OCI-LY7 (cell line): Measurements from ENCODE around the gene DCDC2C. TPM values are rescaled to one million over a fixed set of nuclear protein-coding genes. Genes with fewer than 3 reads are reported as not detected.

Experiments
- BruUV-seq: library from RNA; stranded (reverse); fragments of 400-500 nt; replicated peaks from 2 replicates; lab custom pipeline; 2021; lab: Mats Ljungman, UMichigan
- CTCF ChIA-PET: fragments of 300-600 bp; sonication (Branson Sonifier 250); formaldehyde crosslinking; loops from one replicate; lab custom pipeline; 2022; ENCODE audit warnings: antibody characterized with exemption; ENCODE audit not compliant: unreplicated experiment; lab: Charles Lee
- POLR2A ChIA-PET: fragments of 300-600 bp; sonication (Branson Sonifier 250); formaldehyde crosslinking; loops from one replicate; lab custom pipeline; 2022; ENCODE audit warnings: antibody characterized with exemption; lab: Charles Lee
- DNase-seq: peaks from one replicate; pipeline ENCODE4 v3.0.0-alpha.2; 2015; ENCODE audit warnings: low spot score
- H2AFZ ChIP-seq: fragments of 200-600 bp; sonication (generic), shearing (Covaris generic); 2 replicates; pipeline ENCODE4 v1.6.1; 2014; ENCODE audit warnings: mild to moderate bottlenecking, antibody characterized with exemption, low read length, moderate library complexity
- H3K27ac ChIP-seq: fragments of 200-600 bp; sonication (generic); 2 replicates; pipeline ENCODE4 v1.5.1; 2014; ENCODE audit warnings: mixed run types, low read depth, mild to moderate bottlenecking, moderate library complexity, low read length, inconsistent platforms; ENCODE audit not compliant: poor library complexity, severe bottlenecking
- H3K36me3 ChIP-seq: fragments of 200-600 bp; sonication (generic); 2 replicates; pipeline ENCODE4 v1.6.1; 2014; ENCODE audit warnings: mild to moderate bottlenecking, antibody characterized with exemption, low read length, moderate library complexity, mixed read lengths; ENCODE audit not compliant: insufficient read depth
- H3K4me1 ChIP-seq: fragments of 200-600 bp; sonication (generic); 2 replicates; pipeline ENCODE4 v1.5.1; 2014; ENCODE audit warnings: mild to moderate bottlenecking, low read length; ENCODE audit not compliant: insufficient read depth, poor library complexity, severe bottlenecking
- H3K4me2 ChIP-seq: fragments of 200-600 bp; sonication (generic); 2 replicates; pipeline ENCODE4 v1.6.1; 2014; ENCODE audit warnings: mild to moderate bottlenecking, low read length
- H3K4me3 ChIP-seq: fragments of 200-600 bp; sonication (generic); 2 replicates; pipeline ENCODE4 v1.5.1; 2014; ENCODE audit warnings: mild to moderate bottlenecking, low read depth, low read length; ENCODE audit not compliant: poor library complexity, severe bottlenecking
- H3K79me2 ChIP-seq: fragments of 200-600 bp; sonication (generic); 2 replicates; pipeline ENCODE4 v1.6.1; 2016; ENCODE audit warnings: low read depth, mild to moderate bottlenecking, low read length, moderate library complexity, mixed read lengths; ENCODE audit not compliant: insufficient read depth
- H3K9me2 ChIP-seq: fragments of 200-600 bp; sonication (generic); 2 replicates; pipeline ENCODE4 v1.6.1; 2016; ENCODE audit warnings: mild to moderate bottlenecking, low read length, mixed read lengths; ENCODE audit not compliant: insufficient read depth
- H3K9me3 ChIP-seq: fragments of 200-600 bp; sonication (generic); 2 replicates; pipeline ENCODE4 v1.6.1; 2014; ENCODE audit warnings: mild to moderate bottlenecking, mixed run types, low read length, mixed read lengths
- H4K20me1 ChIP-seq: fragments of 200-600 bp; sonication (generic); 2 replicates; pipeline ENCODE4 v1.6.1; 2014; ENCODE audit warnings: mild to moderate bottlenecking, antibody characterized with exemption, low read length, moderate library complexity, mixed read lengths; ENCODE audit not compliant: insufficient read depth
- EZH2phosphoT487 ChIP-seq: fragments of 200-600 bp; sonication (generic); IDR thresholded peaks from 2 replicates; pipeline ENCODE4 v1.6.1; 2018; ENCODE audit warnings: low read depth, borderline replicate concordance, mild to moderate bottlenecking, mixed run types, antibody characterized with exemption, low read length, moderate library complexity, mixed read lengths
- intact Hi-C: fragments of 100-400 bp; cut with micrococcal nuclease; formaldehyde crosslinking; loops from one replicate; pipeline ENCODE4 v1.10.0; 2022; ENCODE audit not compliant: unreplicated experiment
- total RNA-seq, 2 experiments: library from RNA; depleted of rRNA in 1 of 2; stranded (reverse); fragments of >200 nt in 1 of 2; shearing (Covaris generic) in 1 of 2; gene quantifications; 2 replicates each; pipeline ENCODE4 v1.2.3, GENCODE V29; 2014 to 2022
- TF ChIP-seq, protein P1 (sequence below): fragments of 200-600 bp; sonication (generic); conservative IDR thresholded peaks from 2 replicates; pipeline ENCODE4 v1.5.1; 2014; ENCODE audit warnings: mild to moderate bottlenecking, antibody characterized with exemption, low read length, moderate library complexity, mixed read lengths

The DCDC2C gene
- total RNA-seq, 2 experiments from 2014 or later: not detected

GRCh38 chr2:3665886-3666612 is 37.3 kb upstream of the DCDC2C start:
- no peak overlapping the region for H2AFZ ChIP-seq
- intact Hi-C loops: no loop called here
- no peak for TF ChIP-seq EZH2phosphoT487
- TF ChIP-seq, protein P1, sequence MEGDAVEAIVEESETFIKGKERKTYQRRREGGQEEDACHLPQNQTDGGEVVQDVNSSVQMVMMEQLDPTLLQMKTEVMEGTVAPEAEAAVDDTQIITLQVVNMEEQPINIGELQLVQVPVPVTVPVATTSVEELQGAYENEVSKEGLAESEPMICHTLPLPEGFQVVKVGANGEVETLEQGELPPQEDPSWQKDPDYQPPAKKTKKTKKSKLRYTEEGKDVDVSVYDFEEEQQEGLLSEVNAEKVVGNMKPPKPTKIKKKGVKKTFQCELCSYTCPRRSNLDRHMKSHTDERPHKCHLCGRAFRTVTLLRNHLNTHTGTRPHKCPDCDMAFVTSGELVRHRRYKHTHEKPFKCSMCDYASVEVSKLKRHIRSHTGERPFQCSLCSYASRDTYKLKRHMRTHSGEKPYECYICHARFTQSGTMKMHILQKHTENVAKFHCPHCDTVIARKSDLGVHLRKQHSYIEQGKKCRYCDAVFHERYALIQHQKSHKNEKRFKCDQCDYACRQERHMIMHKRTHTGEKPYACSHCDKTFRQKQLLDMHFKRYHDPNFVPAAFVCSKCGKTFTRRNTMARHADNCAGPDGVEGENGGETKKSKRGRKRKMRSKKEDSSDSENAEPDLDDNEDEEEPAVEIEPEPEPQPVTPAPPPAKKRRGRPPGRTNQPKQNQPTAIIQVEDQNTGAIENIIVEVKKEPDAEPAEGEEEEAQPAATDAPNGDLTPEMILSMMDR: no peak
- no peaks in the 10 kb centered on the region for H4K20me1 ChIP-seq
- no peak overlapping the region for H3K4me3 ChIP-seq
- BruUV-seq: no TSS peak
- no peaks in the 10 kb centered on the region for H3K36me3 ChIP-seq
- no peaks in the 10 kb centered on the region for H3K9me3 ChIP-seq
- ChIA-PET POLR2A (no interaction called here), CTCF (no interaction called here)
- no peaks in the 10 kb centered on the region for H3K79me2 ChIP-seq
- no peak overlapping the region for H3K27ac ChIP-seq
- H3K9me2 ChIP-seq: no peaks in the 10 kb centered on the region
- no peak for DNase-seq
- H3K4me2 ChIP-seq: peak overlapping the region; percentile 24; the same call in 1 of the 2 replicates
- H3K4me1 ChIP-seq: peaks cover 17% of the 10 kb centered on the region

DNA sequence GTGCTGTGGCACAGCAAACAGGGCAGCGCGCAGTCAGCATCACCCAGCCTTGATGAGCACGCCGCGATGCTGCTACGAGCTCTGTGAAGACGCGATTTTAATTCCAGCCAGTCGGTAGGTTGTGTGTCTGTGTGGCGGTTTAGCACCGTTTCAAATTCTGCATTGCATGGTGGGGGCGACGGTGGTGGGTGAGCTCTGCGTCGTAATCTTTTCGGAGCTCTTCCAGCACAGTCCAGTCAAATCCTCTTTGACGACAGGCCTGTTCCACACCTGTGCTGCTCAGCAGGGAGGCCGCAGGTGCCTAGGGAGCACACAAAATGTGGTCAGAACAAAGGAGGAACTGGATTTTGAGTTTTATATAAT is 36.8 kb upstream of the DCDC2C start:
- Histone ChIP-seq H4K20me1 (no peaks in the 10 kb centered on the region), H3K36me3 (no peaks in the 10 kb centered on the region), H3K4me3 (no peak overlapping the region), H3K9me3 (no peaks in the 10 kb centered on the region), H2AFZ (no peak overlapping the region), H3K27ac (no peak overlapping the region), H3K79me2 (no peaks in the 10 kb centered on the region), H3K4me2 (peak overlapping the region; percentile 24; the same call in 1 of the 2 replicates), H3K9me2 (no peaks in the 10 kb centered on the region), H3K4me1 (peaks cover 12% of the 10 kb centered on the region)
- no TSS peak for BruUV-seq
- CTCF ChIA-PET: interaction anchor here (0.5 kb wide), 1 partner anchor 147 kb away, joined by 5 read pairs; no protein-coding TSS in a partner anchor
- no peak for TF ChIP-seq EZH2phosphoT487
- TF ChIP-seq, protein P1: no peak
- intact Hi-C loops: no loop called here
- POLR2A ChIA-PET: interaction anchor here (0.6 kb wide), 2 partner anchors 244 to 1740 kb away, joined by 3 to 4 read pairs; no protein-coding TSS in a partner anchor
- DNase-seq: no peak

GRCh38 chr2:3667151-3667631 is 36.2 kb upstream of the DCDC2C start:
- H3K9me3 ChIP-seq: no peaks in the 10 kb centered on the region
- H3K9me2 ChIP-seq: no peaks in the 10 kb centered on the region
- POLR2A ChIA-PET: interaction anchor here (0.6 kb wide), 2 partner anchors 245 to 1740 kb away, joined by 3 to 4 read pairs; no protein-coding TSS in a partner anchor
- BruUV-seq: no TSS peak
- no peak overlapping the region for H3K4me3 ChIP-seq
- H2AFZ ChIP-seq: no peak overlapping the region
- no peak overlapping the region for H3K27ac ChIP-seq
- no peaks in the 10 kb centered on the region for H3K36me3 ChIP-seq
- H3K4me1 ChIP-seq: peaks cover 6% of the 10 kb centered on the region
- H3K79me2 ChIP-seq: no peaks in the 10 kb centered on the region
- intact Hi-C loops: no loop called here
- H3K4me2 ChIP-seq: peak overlapping the region; percentile 24; the same call in 1 of the 2 replicates
- TF ChIP-seq, protein P1: no peak
- TF ChIP-seq EZH2phosphoT487: no peak
- DNase-seq: no peak
- no peaks in the 10 kb centered on the region for H4K20me1 ChIP-seq
- CTCF ChIA-PET: interaction anchor here (0.5 kb wide), 1 partner anchor 147 kb away, joined by 5 read pairs; no protein-coding TSS in a partner anchor
